Upper lobe of right lung (tissue), 1 donor: ENCODE measurements around the gene DUOX2. TPM values are rescaled to one million over a fixed set of nuclear protein-coding genes. Genes with fewer than 3 reads are reported as not detected.
"Not testable (repeated sequence)": the region's sequence is repeated elsewhere in the genome, so short reads cannot be mapped to it uniquely, and the experiment has no call there.

ENCODE experiments used
- ATAC-seq: fragments of 200-7000 bp; cut with Tn5 transposase; one replicate; pipeline ENCODE4 v1.9.1; 2020; ENCODE audit warnings: mild to moderate bottlenecking, moderate library complexity
- DNase-seq: peaks from one replicate; pipeline ENCODE4 v3.0.0-alpha.2; 2020
- H3K27ac ChIP-seq: fragments of 200-600 bp; one replicate; pipeline ENCODE4 v1.8.0; 2022
- H3K27me3 ChIP-seq: fragments of 200-600 bp; one replicate; pipeline ENCODE4 v1.8.0; 2022; ENCODE audit warnings: mild to moderate bottlenecking
- H3K36me3 ChIP-seq: fragments of 200-600 bp; one replicate; pipeline ENCODE4 v1.8.0; 2022
- H3K4me1 ChIP-seq: fragments of 200-600 bp; one replicate; pipeline ENCODE4 v1.8.0; 2022
- H3K4me3 ChIP-seq: fragments of 200-600 bp; one replicate; pipeline ENCODE4 v1.8.0; 2022; ENCODE audit warnings: mild to moderate bottlenecking
- H3K9me3 ChIP-seq: fragments of 200-600 bp; one replicate; pipeline ENCODE4 v1.8.0; 2022
- intact Hi-C: fragments of 100-400 bp; cut with DNase I; formaldehyde crosslinking; loops from one replicate; pipeline ENCODE4 v1.11.0; 2022
- total RNA-seq: library from RNA; stranded (reverse); fragmentation: NEBNext Ultra II Directional; extraction: Animal tissue kit (Norgen Biotek cat#: 25700); gene quantifications from one replicate; pipeline ENCODE4 v1.2.1, GENCODE V29; 2021
- TF ChIP-seq, protein P1 (sequence below): fragments of 200-600 bp; IDR thresholded peaks from one replicate; pipeline ENCODE4 v1.8.0; 2022; ENCODE audit warnings: antibody characterized with exemption
- donor health status: DM: no; HTN: yes; CAD: no; lungs with severe emphysema.

Gene DUOX2
- total RNA-seq, 1 donor from 2014 or later: 3.8 TPM

DNA sequence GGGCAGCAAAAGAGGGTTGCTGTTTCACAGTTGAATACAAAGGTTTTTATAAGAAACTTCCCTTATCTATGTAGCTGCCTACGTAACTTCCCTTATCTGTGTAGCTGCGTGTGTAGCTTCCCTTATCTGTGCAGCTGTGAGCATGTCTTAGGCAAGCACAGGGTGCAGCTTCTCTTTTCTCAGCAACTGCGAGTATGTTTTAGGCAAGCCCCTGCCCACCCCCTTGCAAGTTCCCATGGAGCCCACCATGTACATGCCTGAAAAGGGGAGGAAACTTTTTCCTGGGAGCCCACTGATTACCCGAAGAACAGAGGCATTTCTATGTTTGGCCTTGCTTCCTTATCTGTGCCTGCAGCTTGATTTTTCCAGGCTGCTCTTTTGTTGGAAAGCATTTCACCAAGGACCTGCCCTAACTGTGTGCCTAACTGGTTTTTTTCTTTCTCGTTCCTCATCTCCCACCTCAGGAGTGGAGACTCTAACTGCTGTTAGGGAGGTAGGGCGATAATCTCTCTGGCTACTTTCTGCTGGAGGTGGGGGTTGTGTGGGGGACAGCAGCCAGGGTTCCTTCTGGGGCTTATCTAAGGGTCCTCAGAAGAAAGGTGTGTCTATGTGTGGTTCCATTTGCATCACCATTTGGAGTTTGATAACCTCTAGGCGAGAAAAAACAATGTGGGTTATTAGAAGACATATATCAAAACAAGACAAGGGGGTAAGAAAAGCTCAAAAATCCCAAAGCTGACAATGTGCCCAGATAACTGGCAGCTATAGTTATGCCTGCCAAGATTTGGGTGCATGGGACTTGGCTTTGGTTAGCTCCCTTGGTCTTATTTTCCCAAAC, 65.0 kb downstream of the DUOX2 start:
- intact Hi-C loops: no loop called here
- Histone ChIP-seq H3K4me3 (no peak overlapping the region), H3K4me1 (no peaks in the 10 kb centered on the region), H3K36me3 (no peaks in the 10 kb centered on the region), H3K27me3 (no peaks in the 10 kb centered on the region), H3K27ac (peak overlapping the region; percentile 24), H3K9me3 (no peaks in the 10 kb centered on the region)
- no peak for DNase-seq
- ATAC-seq: peak; percentile 96
- TF ChIP-seq, protein P1, sequence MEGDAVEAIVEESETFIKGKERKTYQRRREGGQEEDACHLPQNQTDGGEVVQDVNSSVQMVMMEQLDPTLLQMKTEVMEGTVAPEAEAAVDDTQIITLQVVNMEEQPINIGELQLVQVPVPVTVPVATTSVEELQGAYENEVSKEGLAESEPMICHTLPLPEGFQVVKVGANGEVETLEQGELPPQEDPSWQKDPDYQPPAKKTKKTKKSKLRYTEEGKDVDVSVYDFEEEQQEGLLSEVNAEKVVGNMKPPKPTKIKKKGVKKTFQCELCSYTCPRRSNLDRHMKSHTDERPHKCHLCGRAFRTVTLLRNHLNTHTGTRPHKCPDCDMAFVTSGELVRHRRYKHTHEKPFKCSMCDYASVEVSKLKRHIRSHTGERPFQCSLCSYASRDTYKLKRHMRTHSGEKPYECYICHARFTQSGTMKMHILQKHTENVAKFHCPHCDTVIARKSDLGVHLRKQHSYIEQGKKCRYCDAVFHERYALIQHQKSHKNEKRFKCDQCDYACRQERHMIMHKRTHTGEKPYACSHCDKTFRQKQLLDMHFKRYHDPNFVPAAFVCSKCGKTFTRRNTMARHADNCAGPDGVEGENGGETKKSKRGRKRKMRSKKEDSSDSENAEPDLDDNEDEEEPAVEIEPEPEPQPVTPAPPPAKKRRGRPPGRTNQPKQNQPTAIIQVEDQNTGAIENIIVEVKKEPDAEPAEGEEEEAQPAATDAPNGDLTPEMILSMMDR: no peak

DNA sequence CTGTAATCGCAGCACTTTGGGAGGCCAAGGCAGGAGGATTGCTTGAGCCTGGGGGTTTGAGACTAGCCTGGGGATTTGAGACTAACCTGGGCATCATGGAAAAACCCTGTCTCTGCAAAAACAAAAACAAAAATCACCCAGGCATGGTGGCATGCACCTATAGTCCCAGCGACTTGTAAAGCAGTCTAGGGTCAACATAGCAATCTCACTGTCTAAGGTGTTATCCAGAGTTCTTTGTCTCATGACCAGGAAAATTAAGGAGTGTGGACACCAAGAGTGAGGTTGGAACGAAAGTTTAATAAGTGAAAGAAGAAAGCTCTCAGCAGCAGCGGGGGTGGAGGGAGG, 65.6 kb downstream of the DUOX2 start:
- H3K4me3 ChIP-seq, ATAC-seq, H3K9me3 ChIP-seq, DNase-seq, H3K36me3 ChIP-seq, H3K27ac ChIP-seq, intact Hi-C loops, H3K27me3 ChIP-seq, H3K4me1 ChIP-seq: not testable (repeated sequence)

GRCh38 chr15:45044270-45044669, 69.7 kb downstream of the DUOX2 start:
- H3K4me1 ChIP-seq, DNase-seq, H3K9me3 ChIP-seq, ATAC-seq, intact Hi-C loops, H3K36me3 ChIP-seq, H3K27me3 ChIP-seq, H3K27ac ChIP-seq, H3K4me3 ChIP-seq: not testable (repeated sequence)

- H3K4me1 ChIP-seq, DNase-seq, H3K27ac ChIP-seq, H3K9me3 ChIP-seq, ATAC-seq, H3K36me3 ChIP-seq, H3K4me3 ChIP-seq, intact Hi-C loops, H3K27me3 ChIP-seq: not testable (repeated sequence)
Measured at GRCh38 chr15:45042859-45043258, 71.1 kb downstream of the DUOX2 start.

Other genes starting within 250 kb of the DUOX2 start
- gene TERB2, start 157.5 kb downstream of the DUOX2 start, total RNA-seq: not detected
- 7.3 TPM for gene SORD, start 91.0 kb downstream of the DUOX2 start, total RNA-seq
- gene DUOXA2, start 154 bp upstream of the DUOX2 start, total RNA-seq: not detected
- 138 TPM for gene DUOXA1, start 15.7 kb upstream of the DUOX2 start, total RNA-seq
- 327 TPM for gene DUOX1, start 15.8 kb upstream of the DUOX2 start, total RNA-seq
- 7.1 TPM for gene SHF, start 73.8 kb upstream of the DUOX2 start, total RNA-seq
- 0.35 TPM for gene SLC28A2, start 138.1 kb upstream of the DUOX2 start, total RNA-seq